H9 (cell line): ENCODE measurements around the gene IRF7. TPM values are rescaled to one million over a fixed set of nuclear protein-coding genes. Genes with fewer than 3 reads are reported as not detected.

Experiments used
- DNase-seq: peaks from one replicate; pipeline ENCODE4 v3.0.0-alpha.2; 2017
- H2AFZ ChIP-seq: one replicate; pipeline ENCODE4 v1.6.1; 2013; ENCODE audit warnings: mild to moderate bottlenecking, low read length, control low read depth, moderate library complexity
- H2AK5ac ChIP-seq: 2 replicates; pipeline ENCODE4 v1.6.1; 2013; ENCODE audit warnings: low read length, control low read depth, mixed read lengths; ENCODE audit not compliant: insufficient read length
- H2BK120ac ChIP-seq: one replicate; pipeline ENCODE4 v1.6.1; 2013; ENCODE audit warnings: low read depth, mild to moderate bottlenecking, low read length, control low read depth, inconsistent platforms; ENCODE audit not compliant: poor library complexity, severe bottlenecking
- H2BK12ac ChIP-seq: 2 replicates; pipeline ENCODE4 v1.6.1; 2013; ENCODE audit warnings: low read length, control low read depth, mixed read lengths, low read depth; ENCODE audit not compliant: insufficient read length
- H2BK15ac ChIP-seq: 2 replicates; pipeline ENCODE4 v1.6.1; 2013; ENCODE audit warnings: low read depth, low read length, control low read depth
- H2BK20ac ChIP-seq: one replicate; pipeline ENCODE4 v1.6.1; 2013; ENCODE audit warnings: low read depth, mild to moderate bottlenecking, low read length, control low read depth, inconsistent platforms; ENCODE audit not compliant: poor library complexity, severe bottlenecking
- H2BK5ac ChIP-seq: 2 replicates; pipeline ENCODE4 v1.6.1; 2013; ENCODE audit warnings: low read length, control low read depth, mixed read lengths; ENCODE audit not compliant: insufficient read length
- H3K14ac ChIP-seq: 2 replicates; pipeline ENCODE4 v1.6.1; 2013; ENCODE audit warnings: low read length, control low read depth; ENCODE audit not compliant: insufficient read depth
- H3K18ac ChIP-seq: 2 replicates; pipeline ENCODE4 v1.6.1; 2013; ENCODE audit warnings: low read depth, mild to moderate bottlenecking, mixed read lengths, low read length, control low read depth; ENCODE audit not compliant: insufficient read length
- H3K23ac ChIP-seq: 2 replicates; pipeline ENCODE4 v1.6.1; 2013; ENCODE audit warnings: low read length, control low read depth, mixed read lengths, low read depth; ENCODE audit not compliant: insufficient read length
- H3K23me2 ChIP-seq: 2 replicates; pipeline ENCODE4 v1.6.1; 2013; ENCODE audit warnings: low read depth, mild to moderate bottlenecking, mixed read lengths, low read length, control low read depth; ENCODE audit not compliant: insufficient read length, poor library complexity, severe bottlenecking
- H3K27ac ChIP-seq: 2 replicates; pipeline ENCODE4 v1.5.1; 2013; ENCODE audit warnings: low read length, control low read depth, mixed read lengths, low read depth; ENCODE audit not compliant: insufficient read length
- H3K27me3 ChIP-seq: 2 replicates; pipeline ENCODE4 v1.6.1; 2013; ENCODE audit warnings: low read length, control low read depth, inconsistent platforms; ENCODE audit not compliant: insufficient read depth
- H3K4ac ChIP-seq: 2 replicates; pipeline ENCODE4 v1.6.1; 2013; ENCODE audit warnings: low read depth, mild to moderate bottlenecking, control low read depth, inconsistent platforms, low read length, moderate library complexity
- H3K4me1 ChIP-seq: 2 replicates; pipeline ENCODE4 v1.6.1; 2013; ENCODE audit warnings: low read length, control low read depth, inconsistent platforms; ENCODE audit not compliant: insufficient read depth
- H3K4me2 ChIP-seq: 2 replicates; pipeline ENCODE4 v1.6.1; 2013; ENCODE audit warnings: low read length, control low read depth, mixed read lengths; ENCODE audit not compliant: insufficient read length, insufficient read depth
- H3K56ac ChIP-seq: 2 replicates; pipeline ENCODE4 v1.6.1; 2013; ENCODE audit warnings: low read depth, mild to moderate bottlenecking, mixed read lengths, low read length, control low read depth; ENCODE audit not compliant: insufficient read length
- H3K79me1 ChIP-seq: 2 replicates; pipeline ENCODE4 v1.6.1; 2013; ENCODE audit warnings: low read depth, mild to moderate bottlenecking, moderate library complexity, low read length, control low read depth, inconsistent platforms; ENCODE audit not compliant: insufficient read depth, poor library complexity, severe bottlenecking
- H3K79me2 ChIP-seq: 2 replicates; pipeline ENCODE4 v1.6.1; 2013; ENCODE audit warnings: low read length, control low read depth, inconsistent platforms; ENCODE audit not compliant: insufficient read depth
- H3K9ac ChIP-seq: 2 replicates; pipeline ENCODE4 v1.6.1; 2013; ENCODE audit warnings: low read length, control low read depth, mixed read lengths; ENCODE audit not compliant: insufficient read length; ENCODE audit errors: extremely low read depth
- H3K9me3 ChIP-seq: one replicate; pipeline ENCODE4 v1.6.1; 2013; ENCODE audit warnings: low read depth, low read length, inconsistent platforms; ENCODE audit not compliant: control insufficient read depth
- H3T11ph ChIP-seq: one replicate; pipeline ENCODE4 v1.6.1; 2013; ENCODE audit warnings: mild to moderate bottlenecking, low read length, control low read depth, inconsistent platforms
- H4K20me1 ChIP-seq: one replicate; pipeline ENCODE4 v1.6.1; 2013; ENCODE audit not compliant: control insufficient read depth, insufficient read length, insufficient read depth
- H4K5ac ChIP-seq: 2 replicates; pipeline ENCODE4 v1.6.1; 2013; ENCODE audit warnings: low read depth, mild to moderate bottlenecking, mixed read lengths, low read length, control low read depth; ENCODE audit not compliant: insufficient read length
- H4K8ac ChIP-seq: replicated peaks from 2 replicates; pipeline ENCODE4 v1.6.1; 2013; ENCODE audit warnings: low read length, control low read depth, mixed read lengths, low read depth; ENCODE audit not compliant: insufficient read length
- H4K91ac ChIP-seq: 2 replicates; pipeline ENCODE4 v1.6.1; 2013; ENCODE audit warnings: low read depth, mild to moderate bottlenecking, moderate library complexity, mixed read lengths, low read length, control low read depth; ENCODE audit not compliant: insufficient read length
- H3K27ac Mint-ChIP-seq, 3 experiments: 2 replicates in 2 of 3; 3 replicates in 1 of 3; pipeline ENCODE4 v1.8.0; 2020 to 2021; ENCODE audit warnings: mixed read lengths in 3 of 3, mild to moderate bottlenecking in 1 of 3, moderate library complexity in 1 of 3
- H3K27me3 Mint-ChIP-seq: 2 replicates; pipeline ENCODE4 v1.8.0; 2021; ENCODE audit warnings: low read depth, mild to moderate bottlenecking, moderate library complexity, mixed read lengths
- H3K36me3 Mint-ChIP-seq, 3 experiments: 2 replicates in 2 of 3; 3 replicates in 1 of 3; pipeline ENCODE4 v1.8.0; 2020 to 2021; ENCODE audit warnings: low read depth in 3 of 3, mixed read lengths in 3 of 3; ENCODE audit not compliant: insufficient read depth in 1 of 3
- H3K4me1 Mint-ChIP-seq, 2 experiments: 2 replicates each; pipeline ENCODE4 v1.8.0; 2020; ENCODE audit warnings: mixed read lengths in 2 of 2
- H3K4me3 Mint-ChIP-seq, 2 experiments: 2 replicates in 1 of 2; 3 replicates in 1 of 2; pipeline ENCODE4 v1.8.0; 2020 to 2021; ENCODE audit warnings: mild to moderate bottlenecking in 2 of 2, mixed read lengths in 2 of 2, moderate library complexity in 1 of 2
- H3K9me3 Mint-ChIP-seq, 2 experiments: 2 replicates in 1 of 2; 3 replicates in 1 of 2; pipeline ENCODE4 v1.8.0; 2020; ENCODE audit warnings: mild to moderate bottlenecking in 2 of 2, mixed read lengths in 2 of 2, moderate library complexity in 1 of 2
- WGBS: extraction: QIAGEN DNeasy Blood & Tissue Kit; methylation state at CpG from one replicate; pipeline ENCODE4 v1.1.7; 2013; ENCODE audit warnings: missing lambda C conversion rate, low lambda C conversion rate, mixed read lengths; ENCODE audit not compliant: insufficient read length; ENCODE audit errors: extremely low coverage; 5-methylcytosine and 5-hydroxymethylcytosine counted together
- total RNA-seq: library from RNA; stranded (reverse); gene quantifications from 2 replicates; pipeline ENCODE4 v1.2.1, GENCODE V29; 2021
- TF ChIP-seq, protein P1 (sequence below): fragments of 200-600 bp; sonication (generic); conservative IDR thresholded peaks from 3 replicates; pipeline ENCODE4 v1.8.0; 2021; ENCODE audit warnings: antibody characterized with exemption, mild to moderate bottlenecking

IRF7 gene
- total RNA-seq, 1 experiment from 2014 or later, result 9.8 TPM

DNA sequence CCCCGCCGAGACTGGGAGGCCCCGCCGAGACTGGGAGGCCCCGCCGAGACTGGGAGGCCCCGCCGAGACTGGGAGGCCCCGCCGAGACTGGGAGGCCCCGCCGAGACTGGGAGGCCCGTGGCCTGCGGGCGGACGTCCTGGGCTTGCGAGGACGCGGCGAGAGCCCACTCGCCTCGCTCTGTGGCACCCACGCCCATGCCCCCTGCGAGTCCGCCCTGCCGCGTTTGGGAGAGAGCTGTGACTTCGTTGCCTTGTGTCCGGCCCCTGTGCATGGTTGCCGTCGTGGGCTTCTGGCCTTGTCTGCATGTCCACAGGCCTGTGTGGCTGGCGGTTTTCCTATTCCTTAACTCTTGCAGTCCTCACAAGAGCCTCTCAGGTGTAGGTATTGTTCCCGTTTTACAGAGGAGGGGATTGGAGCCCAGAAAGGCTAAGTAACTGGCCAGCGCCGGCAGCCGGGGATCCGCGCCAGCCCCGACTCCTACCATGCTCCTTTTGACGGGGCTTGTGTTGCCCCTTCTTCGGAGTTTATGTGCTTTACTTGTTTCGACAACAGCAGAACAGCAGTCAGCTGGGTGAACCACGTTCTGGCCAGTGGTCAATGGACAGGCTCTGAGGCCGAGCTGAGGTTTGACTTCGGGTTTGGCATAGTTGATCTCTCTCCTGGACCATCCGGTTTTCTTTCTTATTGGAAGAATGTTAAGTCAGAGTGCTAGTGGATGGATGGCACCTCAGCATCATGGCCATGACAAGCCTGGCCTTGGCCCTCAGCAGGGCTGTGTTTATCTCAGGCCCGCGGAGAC, 38.7 kb downstream of the IRF7 start:
- no peak overlapping the region for H2BK20ac ChIP-seq
- H3K27me3 ChIP-seq, result no peaks in the 10 kb centered on the region; the same call in 1 of the 2 replicates
- no peak overlapping the region for H4K5ac ChIP-seq
- Mint-ChIP-seq H3K27ac (peak overlapping the region; percentile 66 to 81 (median 79); a peak in 5 of 7 replicates), H3K36me3 (peaks cover 8 to 19% (median 11%) of the 10 kb centered on the region in 3 experiments; a peak in 6 of 7 replicates), H3K27me3 (peaks cover 14% of the 10 kb centered on the region), H3K4me1 (peaks cover 23 to 28% of the 10 kb centered on the region in 2 experiments), H3K4me3 (peak overlapping the region; percentile 86 to 91), H3K9me3 (no peaks in the 10 kb centered on the region)
- peaks cover 16% of the 10 kb centered on the region for H3K23me2 ChIP-seq
- no peak overlapping the region for H2BK5ac ChIP-seq
- TF ChIP-seq, protein P1, sequence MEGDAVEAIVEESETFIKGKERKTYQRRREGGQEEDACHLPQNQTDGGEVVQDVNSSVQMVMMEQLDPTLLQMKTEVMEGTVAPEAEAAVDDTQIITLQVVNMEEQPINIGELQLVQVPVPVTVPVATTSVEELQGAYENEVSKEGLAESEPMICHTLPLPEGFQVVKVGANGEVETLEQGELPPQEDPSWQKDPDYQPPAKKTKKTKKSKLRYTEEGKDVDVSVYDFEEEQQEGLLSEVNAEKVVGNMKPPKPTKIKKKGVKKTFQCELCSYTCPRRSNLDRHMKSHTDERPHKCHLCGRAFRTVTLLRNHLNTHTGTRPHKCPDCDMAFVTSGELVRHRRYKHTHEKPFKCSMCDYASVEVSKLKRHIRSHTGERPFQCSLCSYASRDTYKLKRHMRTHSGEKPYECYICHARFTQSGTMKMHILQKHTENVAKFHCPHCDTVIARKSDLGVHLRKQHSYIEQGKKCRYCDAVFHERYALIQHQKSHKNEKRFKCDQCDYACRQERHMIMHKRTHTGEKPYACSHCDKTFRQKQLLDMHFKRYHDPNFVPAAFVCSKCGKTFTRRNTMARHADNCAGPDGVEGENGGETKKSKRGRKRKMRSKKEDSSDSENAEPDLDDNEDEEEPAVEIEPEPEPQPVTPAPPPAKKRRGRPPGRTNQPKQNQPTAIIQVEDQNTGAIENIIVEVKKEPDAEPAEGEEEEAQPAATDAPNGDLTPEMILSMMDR, result no peak
- no peak overlapping the region for H4K8ac ChIP-seq
- peak overlapping the region; percentile 19 for H3K23ac ChIP-seq
- no peak overlapping the region for H2AFZ ChIP-seq
- peaks cover 10% of the 10 kb centered on the region for H3K79me1 ChIP-seq
- peak overlapping the region; percentile 94 for H3K4me2 ChIP-seq
- no peak for DNase-seq
- peak overlapping the region; percentile 93 for H3K9ac ChIP-seq
- no peak overlapping the region for H3K56ac ChIP-seq
- H3K14ac ChIP-seq, result peak overlapping the region; percentile 84
- no peak overlapping the region for H2BK12ac ChIP-seq
- H3K79me2 ChIP-seq, result peaks cover 42% of the 10 kb centered on the region; the same call in 1 of the 2 replicates
- H3K4me1 ChIP-seq, result no peaks in the 10 kb centered on the region
- H4K91ac ChIP-seq, result no peak overlapping the region
- H3K18ac ChIP-seq, result peak overlapping the region; percentile 52
- no CpG with 5 or more reads among the region's 48 CpGs for WGBS
- no peak overlapping the region for H3K4ac ChIP-seq
- no peaks in the 10 kb centered on the region for H4K20me1 ChIP-seq
- H3T11ph ChIP-seq, result no peak overlapping the region
- H2BK15ac ChIP-seq, result no peak overlapping the region
- H3K27ac ChIP-seq, result no peak overlapping the region
- H2BK120ac ChIP-seq, result no peak overlapping the region
- H3K9me3 ChIP-seq, result no peaks in the 10 kb centered on the region
- H2AK5ac ChIP-seq, result no peak overlapping the region
